HK-2 (cell line): ENCODE results near the gene ZBTB44.

Experiments
- DNase-seq: peaks from one replicate; pipeline ENCODE4 v3.0.0-alpha.2; 2018; ENCODE audit not compliant: unreplicated experiment

ZBTB44 gene

DNA sequence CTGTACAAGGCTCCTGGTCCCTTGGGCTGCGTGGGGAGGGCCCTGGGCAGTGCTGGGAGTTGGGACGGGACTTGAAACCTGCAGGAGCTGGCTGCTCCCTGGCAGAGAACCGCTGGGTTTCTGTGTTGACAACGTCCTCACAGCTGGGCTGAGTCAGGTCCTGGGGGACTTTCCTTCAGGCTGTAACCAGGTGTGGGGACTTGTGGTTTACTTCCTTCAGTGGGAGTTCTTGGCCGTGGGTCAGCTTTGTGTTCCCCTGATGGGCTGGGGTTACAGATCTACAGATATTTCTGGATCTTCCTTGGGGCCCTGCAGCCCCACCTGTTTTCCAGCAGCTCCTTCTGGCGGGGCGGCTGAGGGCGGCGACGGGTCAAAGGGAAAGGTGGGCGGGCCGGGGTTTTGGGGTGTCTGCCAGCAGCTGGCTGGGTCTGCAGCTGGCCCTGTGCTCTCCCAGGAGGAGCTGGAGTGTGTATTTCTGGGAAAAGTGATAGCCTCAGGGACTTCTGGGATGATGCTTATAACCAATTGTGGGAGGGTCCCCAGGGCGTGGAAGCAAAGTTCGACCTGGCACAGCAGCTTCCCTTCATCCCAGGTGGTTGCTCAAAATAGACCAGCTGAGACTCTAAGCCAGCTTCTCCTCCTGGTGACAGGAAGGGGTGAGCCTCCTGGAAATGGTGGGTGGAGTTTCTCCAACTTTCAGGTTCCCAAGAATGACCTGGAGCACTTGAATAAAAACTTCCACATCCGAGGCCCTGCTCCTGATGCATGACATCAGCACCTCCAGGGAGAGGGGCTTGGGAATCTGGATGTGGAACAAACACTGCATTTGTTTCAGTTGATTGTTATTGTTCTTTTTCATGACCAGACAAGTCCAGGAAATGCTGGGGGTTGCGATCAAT lies 136.0 kb downstream of the ZBTB44 start:
- DNase-seq: no peak

DNA sequence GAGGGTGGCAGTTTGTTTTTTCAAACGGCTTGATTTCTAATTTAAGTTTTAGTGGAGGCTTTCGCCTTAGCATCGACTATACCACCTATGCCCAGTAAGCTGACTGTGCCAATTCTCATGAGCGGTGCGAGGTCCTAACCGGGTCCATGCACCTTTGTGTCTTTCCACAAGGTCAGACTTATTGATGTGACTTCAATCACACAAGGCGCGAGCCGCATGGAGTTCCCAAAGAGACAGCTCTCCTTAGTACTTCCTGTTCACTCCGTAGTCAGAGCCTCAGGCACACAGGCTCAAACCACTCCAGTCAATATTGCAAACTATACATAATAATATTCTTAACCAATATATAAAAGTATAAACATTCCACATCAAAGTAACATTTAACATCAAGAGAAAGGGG lies 136.9 kb downstream of the ZBTB44 start:
- no peak for DNase-seq
